Neural cell (in vitro differentiated cells): Measurements from ENCODE around the gene CLIP4. TPM values are rescaled to one million over a fixed set of nuclear protein-coding genes. Genes with fewer than 3 reads are reported as not detected.

Source experiments
- H2AFZ ChIP-seq: fragments of 200-600, 300-800 bp; sonication (generic), shearing (Covaris generic); 2 replicates; pipeline ENCODE4 v1.6.0; 2014; ENCODE audit warnings: low read depth, mild to moderate bottlenecking, antibody characterized with exemption, low read length, moderate library complexity
- H3F3A ChIP-seq: fragments of 200-600 bp; shearing (Covaris generic); 2 replicates; pipeline ENCODE4 v1.6.1; 2016; ENCODE audit warnings: mild to moderate bottlenecking, moderate library complexity, mixed read lengths, antibody characterized with exemption, low read length; ENCODE audit not compliant: insufficient read depth, poor library complexity, severe bottlenecking
- H3K27ac ChIP-seq: fragments of 200-600, 300-800 bp; sonication (generic), shearing (Covaris generic); 2 replicates; pipeline ENCODE4 v1.5.1; 2014; ENCODE audit warnings: mild to moderate bottlenecking, low read length, moderate library complexity
- H3K27me3 ChIP-seq: fragments of 300-800, 200-600 bp; sonication (generic), shearing (Covaris generic); 2 replicates; pipeline ENCODE4 v1.6.0; 2014; ENCODE audit warnings: mild to moderate bottlenecking, low read depth, low read length, moderate library complexity; ENCODE audit not compliant: insufficient read depth
- H3K36me3 ChIP-seq: fragments of 300-800, 200-600 bp; sonication (generic), shearing (Covaris generic); 2 replicates; pipeline ENCODE4 v1.5.1; 2014; ENCODE audit warnings: mild to moderate bottlenecking, antibody characterized with exemption, low read length, moderate library complexity; ENCODE audit not compliant: insufficient read depth
- H3K4me2 ChIP-seq: fragments of 300-800, 200-600 bp; sonication (generic), shearing (Covaris generic); 2 replicates; pipeline ENCODE4 v1.6.0; 2014; ENCODE audit warnings: mild to moderate bottlenecking, low read length
- H3K4me3 ChIP-seq: fragments of 300-800, 200-600 bp; sonication (generic), shearing (Covaris generic); 2 replicates; pipeline ENCODE4 v1.5.1; 2014; ENCODE audit warnings: mild to moderate bottlenecking, low read length, moderate library complexity
- H3K79me2 ChIP-seq: fragments of 200-600 bp; shearing (Covaris generic); replicated peaks from 2 replicates; pipeline ENCODE4 v1.6.0; 2014; ENCODE audit warnings: mild to moderate bottlenecking, low read length, moderate library complexity; ENCODE audit not compliant: insufficient read depth
- H3K9ac ChIP-seq: fragments of 300-800, 200-600 bp; sonication (generic), shearing (Covaris generic); 2 replicates; pipeline ENCODE4 v1.6.1; 2016; ENCODE audit warnings: mild to moderate bottlenecking, low read length, mixed read lengths
- H3K9me2 ChIP-seq: fragments of 200-600 bp; shearing (Covaris generic); 2 replicates; pipeline ENCODE4 v1.6.1; 2016; ENCODE audit warnings: mild to moderate bottlenecking, low read length, mixed read lengths; ENCODE audit not compliant: insufficient read depth
- H3K9me3 ChIP-seq: fragments of 200-600, 300-800 bp; sonication (generic), shearing (Covaris generic); 2 replicates; pipeline ENCODE4 v1.6.1; 2016; ENCODE audit warnings: mild to moderate bottlenecking, mixed run types, low read length, moderate library complexity, mixed read lengths
- H4K20me1 ChIP-seq: fragments of 200-600 bp; shearing (Covaris generic); 2 replicates; pipeline ENCODE4 v1.6.1; 2016; ENCODE audit warnings: mild to moderate bottlenecking, mixed run types; ENCODE audit not compliant: insufficient read depth
- EP300 ChIP-seq: fragments of 450-650 bp; conservative IDR thresholded peaks from 2 replicates; pipeline ENCODE4 v1.6.1; 2014; ENCODE audit warnings: antibody characterized with exemption, mild to moderate bottlenecking, moderate library complexity; ENCODE audit not compliant: poor library complexity, severe bottlenecking
- EZH2 ChIP-seq: fragments of 200-600, 300-800 bp; shearing (Covaris generic), sonication (generic); IDR thresholded peaks from 2 replicates; pipeline ENCODE4 v1.6.1; 2014; ENCODE audit warnings: antibody characterized with exemption, low read length, borderline replicate concordance, mild to moderate bottlenecking; ENCODE audit not compliant: insufficient read depth, poor library complexity, severe bottlenecking
- MXI1 ChIP-seq: fragments of 450-650 bp; conservative IDR thresholded peaks from 2 replicates; pipeline ENCODE4 v1.6.1; 2014; ENCODE audit warnings: antibody characterized with exemption, mild to moderate bottlenecking; ENCODE audit not compliant: poor library complexity, severe bottlenecking
- RAD21 ChIP-seq: fragments of 450-650 bp; conservative IDR thresholded peaks from 2 replicates; pipeline ENCODE4 v1.6.1; 2014; ENCODE audit warnings: antibody characterized with exemption, mild to moderate bottlenecking, moderate library complexity
- REST ChIP-seq: IDR thresholded peaks from 2 replicates; pipeline ENCODE4 v1.6.1; 2012; ENCODE audit warnings: borderline replicate concordance
- SMC3 ChIP-seq: fragments of 450-650 bp; conservative IDR thresholded peaks from 2 replicates; pipeline ENCODE4 v1.6.1; 2014; ENCODE audit warnings: antibody characterized with exemption, mild to moderate bottlenecking, moderate library complexity; ENCODE audit not compliant: poor library complexity
- TAF1 ChIP-seq: IDR thresholded peaks from 2 replicates; pipeline ENCODE4 v1.6.1; 2012; ENCODE audit warnings: low read depth
- polyA plus RNA-seq: library from polyadenylated mRNA; depleted of rRNA; stranded (reverse); fragments of >200 nt; gene quantifications from 2 replicates; pipeline ENCODE4 v1.2.3, GENCODE V29; 2014
- TF ChIP-seq, protein P1 (sequence below): fragments of 450-650 bp; IDR thresholded peaks from 2 replicates; pipeline ENCODE4 v1.5.1; 2014; ENCODE audit warnings: antibody characterized with exemption, mild to moderate bottlenecking, moderate library complexity; ENCODE audit not compliant: poor library complexity, severe bottlenecking

The CLIP4 gene
- polyA plus RNA-seq, 1 donor from 2014 or later, result 10.2 TPM

GRCh38 chr2:29196792-29197788 lies 81.9 kb downstream of the CLIP4 start:
- TF ChIP-seq SMC3 (peak; percentile 94), RAD21 (peak; percentile 91), TAF1 (no peak), MXI1 (no peak)
- TF ChIP-seq, protein P1, sequence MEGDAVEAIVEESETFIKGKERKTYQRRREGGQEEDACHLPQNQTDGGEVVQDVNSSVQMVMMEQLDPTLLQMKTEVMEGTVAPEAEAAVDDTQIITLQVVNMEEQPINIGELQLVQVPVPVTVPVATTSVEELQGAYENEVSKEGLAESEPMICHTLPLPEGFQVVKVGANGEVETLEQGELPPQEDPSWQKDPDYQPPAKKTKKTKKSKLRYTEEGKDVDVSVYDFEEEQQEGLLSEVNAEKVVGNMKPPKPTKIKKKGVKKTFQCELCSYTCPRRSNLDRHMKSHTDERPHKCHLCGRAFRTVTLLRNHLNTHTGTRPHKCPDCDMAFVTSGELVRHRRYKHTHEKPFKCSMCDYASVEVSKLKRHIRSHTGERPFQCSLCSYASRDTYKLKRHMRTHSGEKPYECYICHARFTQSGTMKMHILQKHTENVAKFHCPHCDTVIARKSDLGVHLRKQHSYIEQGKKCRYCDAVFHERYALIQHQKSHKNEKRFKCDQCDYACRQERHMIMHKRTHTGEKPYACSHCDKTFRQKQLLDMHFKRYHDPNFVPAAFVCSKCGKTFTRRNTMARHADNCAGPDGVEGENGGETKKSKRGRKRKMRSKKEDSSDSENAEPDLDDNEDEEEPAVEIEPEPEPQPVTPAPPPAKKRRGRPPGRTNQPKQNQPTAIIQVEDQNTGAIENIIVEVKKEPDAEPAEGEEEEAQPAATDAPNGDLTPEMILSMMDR, result peak; percentile 86
- Histone ChIP-seq H3K9ac (no peak overlapping the region), H4K20me1 (no peaks in the 10 kb centered on the region), H2AFZ (no peak overlapping the region), H3K4me2 (no peak overlapping the region), H3K36me3 (no peaks in the 10 kb centered on the region), H3K9me2 (no peaks in the 10 kb centered on the region), H3K79me2 (no peaks in the 10 kb centered on the region), H3K27me3 (no peaks in the 10 kb centered on the region), H3F3A (no peaks in the 10 kb centered on the region), H3K27ac (no peak overlapping the region), H3K9me3 (no peaks in the 10 kb centered on the region), H3K4me3 (no peak overlapping the region)

DNA sequence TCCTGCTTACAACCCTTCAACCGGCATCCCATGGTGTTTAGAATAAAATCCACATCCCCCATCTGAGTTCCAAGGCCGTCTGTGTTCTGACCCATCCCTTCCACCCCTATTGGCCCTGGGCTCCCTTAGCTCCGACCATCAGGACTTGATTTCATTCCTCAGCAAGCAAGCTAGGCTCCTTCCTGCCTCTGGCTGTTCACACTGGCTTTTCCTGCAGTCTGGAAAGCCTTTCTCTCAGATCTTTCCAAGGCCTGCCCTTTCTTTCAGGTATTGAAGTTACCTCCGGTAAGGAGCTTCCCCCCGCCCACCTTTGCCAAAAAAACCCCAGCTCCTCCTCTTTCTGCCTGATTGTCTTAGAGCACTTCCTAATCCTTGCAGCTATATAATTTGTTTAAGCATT lies 86.8 kb downstream of the CLIP4 start:
- H3K4me3 ChIP-seq, result no peak overlapping the region
- H3K27me3 ChIP-seq, result no peaks in the 10 kb centered on the region
- no peaks in the 10 kb centered on the region for H3K9me3 ChIP-seq
- H4K20me1 ChIP-seq, result no peaks in the 10 kb centered on the region
- no peak overlapping the region for H3K9ac ChIP-seq
- no peaks in the 10 kb centered on the region for H3F3A ChIP-seq
- no peaks in the 10 kb centered on the region for H3K36me3 ChIP-seq
- no peak overlapping the region for H2AFZ ChIP-seq
- H3K4me2 ChIP-seq, result no peak overlapping the region
- no peaks in the 10 kb centered on the region for H3K79me2 ChIP-seq
- TF ChIP-seq EP300 (no peak), EZH2 (no peak), REST (no peak), SMC3 (no peak), MXI1 (no peak), TAF1 (no peak)
- H3K27ac ChIP-seq, result no peak overlapping the region
- H3K9me2 ChIP-seq, result no peaks in the 10 kb centered on the region
